GM12801 (cell line): Measurements from ENCODE around the gene EEPD1.

Experiments used
- CTCF ChIP-seq: IDR thresholded peaks from one replicate; pipeline ENCODE4 v1.5.1; 2011; ENCODE audit warnings: control low read depth; ENCODE audit not compliant: insufficient read length; ENCODE audit errors: extremely low read depth

Gene EEPD1

GRCh38 chr7:36277249-36277542 lies 124.1 kb downstream of the EEPD1 start:
- no peak for TF ChIP-seq CTCF

GRCh38 chr7:36278069-36278619 lies 125.1 kb downstream of the EEPD1 start:
- no peak for TF ChIP-seq CTCF

GRCh38 chr7:36278620-36279172 lies 125.6 kb downstream of the EEPD1 start:
- no peak for TF ChIP-seq CTCF

GRCh38 chr7:36279200-36279925 lies 126.3 kb downstream of the EEPD1 start:
- no peak for TF ChIP-seq CTCF

- no peak for TF ChIP-seq CTCF
Measured at GRCh38 chr7:36279926-36280315, 126.9 kb downstream of the EEPD1 start.

- no peak for TF ChIP-seq CTCF
Measured at GRCh38 chr7:36280840-36281812, 128.1 kb downstream of the EEPD1 start.
